ENCODE measurements around the gene PLLP. TPM values are rescaled to one million over a fixed set of nuclear protein-coding genes. Genes with fewer than 3 reads are reported as not detected.

Gene PLLP
- polyA plus RNA-seq, 1 donor = 1.1 TPM

GRCh38 chr16:57257455-57258070, 26.9 kb downstream of the PLLP start:
- DNase-seq (ENCODE audit: low read depth) = no peak

- DNase-seq (ENCODE audit: low read depth) = no peak
Observed at GRCh38 chr16:57256601-57257395, 27.7 kb downstream of the PLLP start.

- DNase-seq (ENCODE audit: low read depth) = no peak
Observed at GRCh38 chr16:57255686-57256415, 28.6 kb downstream of the PLLP start.

GRCh38 chr16:57253466-57253865, 31.0 kb downstream of the PLLP start:
- no peak for DNase-seq (ENCODE audit: low read depth)

GRCh38 chr16:57252148-57252721, 32.2 kb downstream of the PLLP start:
- no peak for DNase-seq (ENCODE audit: low read depth)

- no peak for DNase-seq (ENCODE audit: low read depth)
Observed at GRCh38 chr16:57251352-57251751, 33.1 kb downstream of the PLLP start.

- DNase-seq (ENCODE audit: low read depth) = no peak
Observed at GRCh38 chr16:57245472-57246113, 38.9 kb downstream of the PLLP start.

GRCh38 chr16:57244767-57245471, 39.6 kb downstream of the PLLP start, which contains the start of gene ARL2BP:
ARL2BP (plus strand) TSS chr16:57245259; CDS start chr16:57245368, 109 bp downstream.
- DNase-seq (ENCODE audit: low read depth) = peak; percentile 90

GRCh38 chr16:57244463-57244766, 40.1 kb downstream of the PLLP start:
- DNase-seq (ENCODE audit: low read depth) = no peak

GRCh38 chr16:57242650-57243049, 41.8 kb downstream of the PLLP start:
- no peak for DNase-seq (ENCODE audit: low read depth)

- no peak for DNase-seq (ENCODE audit: low read depth)
Observed at GRCh38 chr16:57240851-57241250, 43.6 kb downstream of the PLLP start.

GRCh38 chr16:57239107-57239506, 45.4 kb downstream of the PLLP start:
- no peak for DNase-seq (ENCODE audit: low read depth)

- no peak for DNase-seq (ENCODE audit: low read depth)
Observed at GRCh38 chr16:57238682-57239081, 45.8 kb downstream of the PLLP start.

- no peak for DNase-seq (ENCODE audit: low read depth)
Observed at GRCh38 chr16:57236022-57236350, 48.5 kb downstream of the PLLP start.

GRCh38 chr16:57235128-57236021, 49.1 kb downstream of the PLLP start:
- DNase-seq (ENCODE audit: low read depth) = no peak

- no peak for DNase-seq (ENCODE audit: low read depth)
Observed at GRCh38 chr16:57234707-57235092, 49.8 kb downstream of the PLLP start.

GRCh38 chr16:57233944-57234706, 50.3 kb downstream of the PLLP start:
- DNase-seq (ENCODE audit: low read depth) = no peak

GRCh38 chr16:57231821-57232350, 52.6 kb downstream of the PLLP start:
- DNase-seq (ENCODE audit: low read depth) = no peak

- no peak for DNase-seq (ENCODE audit: low read depth)
Observed at GRCh38 chr16:57229079-57229478, 55.4 kb downstream of the PLLP start.

Measured in forelimb muscle (tissue), 1 donor.